NCI-H187 treated with DMSO at 0.1 percent for 48 hours (cell line): Measurements from ENCODE around the gene ADCY9.

Experiments used
- DNase-seq: peaks from one replicate; lab custom pipeline; 2025; lab: John Stamatoyannopoulos, UW

Gene ADCY9

DNA sequence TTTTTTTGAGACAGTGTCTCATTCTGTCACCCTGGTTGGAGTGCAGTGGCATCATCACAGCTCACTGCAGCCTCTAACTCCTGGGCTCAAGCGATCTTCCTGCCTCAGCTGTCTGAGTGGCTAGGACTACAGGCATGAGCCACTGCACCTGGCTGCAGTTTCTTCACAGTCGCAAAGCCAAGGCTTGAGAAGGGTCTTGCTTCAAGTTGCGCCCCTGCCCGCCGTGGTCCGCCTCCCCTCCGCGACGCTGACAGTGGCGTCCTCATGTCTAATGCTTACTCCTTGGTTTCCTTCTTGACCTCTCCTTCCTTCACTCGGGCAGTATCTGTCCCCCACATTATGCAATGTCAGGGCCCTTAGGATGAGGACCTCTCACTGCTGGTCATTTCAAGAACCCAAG, 112.7 kb downstream of the ADCY9 start:
- no peak for DNase-seq

DNA sequence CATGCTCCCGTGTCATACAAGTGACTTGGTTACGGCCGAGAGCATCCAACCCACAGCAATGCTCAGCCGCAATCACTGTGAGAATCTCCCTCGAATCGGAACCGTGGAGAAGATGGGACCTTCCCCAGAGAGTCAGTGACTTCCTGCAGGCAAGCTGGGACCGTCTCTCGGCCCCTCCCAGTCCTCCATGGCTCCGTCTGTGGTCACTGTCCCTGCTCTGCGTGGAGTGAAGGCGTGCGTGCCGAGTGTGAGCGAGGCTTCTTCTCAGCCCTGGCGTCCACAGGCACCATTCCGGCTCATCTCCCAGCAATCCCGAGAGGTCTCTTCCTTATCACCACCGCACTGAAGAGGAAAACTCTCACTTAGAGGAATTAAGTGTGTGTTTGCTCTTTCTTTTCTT, 113.1 kb downstream of the ADCY9 start:
- DNase-seq: no peak

DNA sequence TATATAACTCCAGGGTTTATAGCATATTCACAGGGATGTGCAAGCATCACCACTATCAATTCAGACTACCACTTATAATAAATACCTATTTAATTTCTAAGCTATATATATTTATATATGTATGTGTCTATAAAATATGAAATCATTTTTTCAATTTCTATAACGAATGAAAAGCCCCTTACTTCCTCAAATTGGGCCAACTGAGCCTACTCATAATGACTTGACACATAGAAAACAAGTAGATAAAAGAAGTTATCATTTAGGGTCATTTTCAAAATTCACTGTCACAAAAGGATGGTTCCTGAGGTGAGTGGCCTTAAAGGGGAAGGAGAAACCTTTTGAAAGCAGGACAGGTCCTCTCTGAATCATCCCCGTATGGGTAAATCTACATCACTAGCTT, 114.1 kb downstream of the ADCY9 start:
- no peak for DNase-seq

DNA sequence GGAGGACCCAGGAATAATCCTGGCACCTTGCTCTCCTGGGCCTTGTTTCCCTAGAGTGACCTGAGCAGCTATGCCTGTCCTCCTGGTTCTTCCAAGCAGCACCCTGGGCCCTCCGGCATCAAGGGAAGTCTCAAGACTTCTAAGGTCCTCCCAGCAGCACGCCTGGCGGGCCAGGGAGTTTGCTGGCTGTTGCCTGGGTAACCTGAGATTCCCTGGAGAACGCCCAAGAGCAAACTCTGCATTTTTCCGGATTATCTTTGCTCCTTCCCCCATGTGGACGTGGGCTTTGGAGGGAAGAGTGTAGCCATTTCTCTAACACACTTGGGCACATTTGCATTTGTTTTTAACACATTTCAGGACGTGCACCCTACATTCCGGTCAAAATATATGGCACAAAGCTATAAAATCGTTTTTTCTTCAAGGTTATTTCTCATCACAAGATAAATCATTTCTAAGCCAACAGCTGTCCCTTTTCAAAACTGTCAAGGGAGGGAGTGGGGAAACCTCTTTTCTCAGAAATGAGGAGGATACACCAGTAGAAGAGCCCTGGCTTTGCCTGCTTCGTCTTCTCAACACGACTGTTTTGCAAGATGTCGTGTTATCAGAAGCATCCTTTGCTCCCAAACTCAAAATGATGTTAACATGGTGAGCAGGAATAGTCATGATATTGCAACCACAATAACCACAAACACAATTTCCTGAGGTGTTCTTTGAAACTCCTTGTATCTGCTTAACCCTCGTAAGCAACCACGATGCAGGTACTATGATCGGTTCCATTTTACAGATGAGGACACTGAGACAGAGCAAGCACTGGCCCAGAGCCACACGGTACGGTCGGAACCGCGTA, 116.5 kb downstream of the ADCY9 start:
- no peak for DNase-seq

DNA sequence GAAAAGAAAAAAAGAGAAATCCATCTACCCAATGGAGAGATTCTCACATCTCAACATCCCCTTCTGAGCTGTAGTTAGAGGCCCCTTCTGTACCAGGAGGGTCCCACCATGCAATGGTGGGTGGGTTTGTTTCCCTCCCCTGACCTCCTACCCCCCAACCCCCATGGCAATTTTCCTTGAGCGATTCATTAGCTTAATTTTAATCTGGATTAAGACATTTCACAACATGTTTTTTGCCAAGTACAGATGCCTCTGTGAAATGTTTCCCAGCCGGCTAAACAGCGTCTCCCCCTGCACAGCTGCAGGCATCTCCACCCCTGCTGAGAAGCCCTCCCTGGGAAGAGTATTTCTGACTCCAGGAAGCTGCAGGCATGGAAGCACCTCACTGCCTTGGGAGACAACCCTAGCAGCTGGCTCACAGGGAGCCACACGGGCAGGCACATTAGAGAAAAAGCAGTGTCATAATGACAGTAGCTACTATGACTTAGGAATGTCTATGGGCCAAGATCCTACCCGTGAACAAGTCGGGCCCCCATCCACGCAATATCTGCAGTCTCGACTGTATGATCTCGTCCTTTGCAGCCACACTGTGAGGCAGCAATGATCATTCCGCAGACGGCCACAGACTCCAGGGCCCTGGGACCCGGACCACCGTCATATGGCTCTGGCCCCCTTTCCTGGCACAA, 117.3 kb downstream of the ADCY9 start:
- DNase-seq: no peak

DNA sequence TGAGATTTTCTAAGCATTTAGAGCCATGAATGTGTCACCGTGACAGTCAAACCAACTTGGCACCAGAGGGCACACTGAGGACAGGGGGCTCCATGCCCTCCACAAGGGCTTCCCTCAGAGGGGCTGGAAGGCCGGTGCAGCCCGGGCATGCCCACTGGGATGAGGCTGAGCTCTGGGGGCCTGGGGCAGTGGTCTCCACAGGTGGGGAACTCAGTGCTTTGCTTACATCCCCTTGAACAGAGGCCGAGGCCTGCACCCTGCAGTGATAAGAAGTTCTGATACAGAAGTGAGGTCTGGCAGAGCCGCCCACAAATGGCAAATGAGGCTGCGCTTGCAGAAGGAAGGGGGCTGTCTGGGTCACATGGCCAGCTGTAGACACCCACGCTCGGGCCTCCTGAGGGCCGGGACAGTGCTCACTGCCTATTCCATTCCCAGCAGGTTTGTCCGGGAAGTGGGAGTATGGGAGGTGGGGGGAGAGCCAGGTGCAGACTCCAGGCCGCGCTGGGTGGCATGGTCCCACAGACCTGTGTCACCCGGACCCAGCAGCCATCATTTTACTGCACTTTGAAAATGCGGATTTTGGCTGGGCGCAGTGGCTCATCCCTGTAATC, 118.9 kb downstream of the ADCY9 start:
- DNase-seq: no peak

DNA sequence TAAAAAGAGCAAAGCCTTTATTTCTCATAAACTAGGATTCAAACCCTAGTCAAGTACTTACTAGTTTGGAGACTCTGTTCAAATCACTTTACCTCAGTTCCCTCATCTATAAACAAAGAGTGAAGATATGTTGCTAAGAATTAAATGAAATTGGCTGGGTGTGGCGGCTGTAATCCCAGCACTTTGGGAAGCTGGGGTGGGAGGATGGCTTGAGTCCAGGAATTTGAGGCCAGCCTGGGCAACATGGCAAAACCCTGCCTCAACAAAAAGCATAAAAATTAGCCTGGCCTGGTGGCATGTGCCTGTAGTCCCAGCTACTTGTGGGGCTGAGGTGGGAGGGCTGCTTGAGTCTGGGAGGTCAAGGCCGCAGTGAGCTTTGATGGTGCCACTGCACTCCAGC, 121.2 kb downstream of the ADCY9 start:
- DNase-seq: no peak

DNA sequence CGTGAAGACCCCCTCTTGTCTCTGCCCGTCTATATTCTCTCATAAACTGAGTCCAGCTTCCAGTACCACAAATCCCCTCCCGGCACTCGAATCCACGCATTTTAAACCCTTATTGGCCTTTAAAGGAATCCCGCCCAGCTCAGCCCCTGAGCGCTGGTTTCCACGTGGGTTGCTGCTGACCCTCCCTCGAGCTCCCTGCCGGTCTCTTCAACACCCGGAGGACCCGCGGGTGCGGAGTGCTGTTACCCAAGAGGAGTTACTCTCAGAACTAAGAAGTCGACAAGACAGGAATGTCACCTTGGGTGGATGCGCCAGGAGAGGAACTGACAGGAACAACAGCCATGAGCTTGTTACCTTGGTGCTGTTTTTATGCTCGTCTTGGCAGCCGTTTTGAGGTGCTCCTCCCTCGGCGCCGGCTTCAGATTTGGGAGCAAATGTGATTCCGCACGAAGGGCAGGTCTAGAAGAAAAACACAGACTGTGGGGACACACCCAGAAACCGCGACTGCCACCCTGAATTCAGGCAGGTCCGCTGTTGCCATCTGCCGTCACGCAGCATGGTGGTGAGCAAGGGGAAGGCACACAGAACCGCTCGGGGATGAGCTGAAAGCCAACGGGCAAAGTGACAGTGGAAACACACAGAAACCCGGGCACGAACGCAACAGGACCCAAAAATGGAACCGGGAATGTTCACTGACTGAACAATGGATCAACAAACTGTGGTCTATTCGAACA, 123.0 kb downstream of the ADCY9 start:
- no peak for DNase-seq

DNA sequence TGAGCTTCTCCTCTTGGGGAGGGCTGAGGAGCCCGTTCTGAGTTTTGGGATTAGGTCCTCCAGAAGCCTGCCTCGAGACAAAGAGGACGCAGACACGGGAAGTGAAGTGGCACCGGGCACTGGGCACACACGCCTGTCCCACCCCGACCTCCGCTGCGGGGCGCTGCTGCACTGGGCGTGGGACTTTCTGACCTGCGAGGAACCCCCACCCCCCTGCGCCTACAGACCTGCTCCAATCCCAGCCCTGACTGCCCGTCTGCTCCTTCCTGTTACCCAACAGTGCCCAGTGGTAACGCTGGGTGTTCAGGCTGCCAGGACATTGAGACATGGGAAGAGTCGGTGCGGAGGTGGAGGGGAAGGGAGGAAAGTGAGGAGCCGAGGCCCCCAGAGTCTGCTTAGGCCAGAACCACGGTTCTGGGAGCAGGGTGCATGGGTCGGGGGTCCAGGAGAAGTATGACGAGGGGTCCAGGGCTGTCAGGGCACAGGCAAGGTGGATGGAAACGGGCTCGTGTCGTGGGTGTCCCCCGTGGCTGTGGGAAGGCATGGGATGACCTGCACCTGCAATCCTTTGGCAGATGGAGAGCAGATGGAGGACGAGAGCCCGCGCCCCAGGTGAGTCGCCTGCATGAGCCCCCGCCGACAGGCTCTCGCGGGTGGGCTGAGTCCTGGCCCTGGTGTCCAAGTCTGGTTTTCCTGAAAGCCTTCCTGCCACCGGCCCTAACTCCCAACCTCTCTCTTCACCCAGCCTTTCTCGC, 123.8 kb downstream of the ADCY9 start:
- DNase-seq: no peak

DNA sequence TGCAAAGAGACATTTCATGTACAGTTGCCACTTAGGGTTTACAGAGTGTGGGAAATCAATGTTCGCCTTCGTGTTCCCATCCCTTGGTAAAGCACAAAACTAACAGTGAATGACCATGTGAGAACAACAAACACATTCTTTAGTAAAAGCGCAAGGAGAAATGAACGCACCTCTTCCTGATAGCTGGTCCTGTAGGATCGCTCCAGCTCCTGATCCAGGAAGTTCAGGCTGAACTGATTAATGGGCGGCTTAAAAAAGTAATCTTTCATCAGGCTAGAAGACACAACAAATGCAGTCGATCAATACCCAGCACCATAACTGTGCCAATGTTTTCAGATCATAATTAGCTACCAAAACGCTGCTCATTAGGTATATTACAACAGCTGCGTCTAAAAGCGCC, 127.4 kb downstream of the ADCY9 start:
- DNase-seq: no peak

DNA sequence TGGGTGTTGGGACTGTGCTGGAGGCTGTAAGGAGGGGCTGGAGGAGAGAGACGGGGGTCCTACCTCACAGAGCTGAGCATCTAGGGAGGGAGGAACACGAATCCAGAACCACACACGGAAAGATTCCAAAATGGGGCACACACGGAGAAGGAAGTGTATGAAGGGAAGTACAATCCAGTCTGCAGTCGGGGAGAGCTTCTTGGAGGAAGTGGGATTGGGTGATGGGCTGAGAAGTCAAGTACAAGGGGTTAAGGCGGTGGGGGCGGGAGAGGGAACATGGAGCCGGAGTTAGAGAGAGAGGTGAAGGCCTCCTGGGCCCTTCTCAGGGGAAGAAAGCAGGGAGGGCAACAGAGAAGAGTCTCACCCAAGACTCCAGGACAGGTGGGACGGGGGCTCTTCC, 128.2 kb downstream of the ADCY9 start:
- DNase-seq: no peak

DNA sequence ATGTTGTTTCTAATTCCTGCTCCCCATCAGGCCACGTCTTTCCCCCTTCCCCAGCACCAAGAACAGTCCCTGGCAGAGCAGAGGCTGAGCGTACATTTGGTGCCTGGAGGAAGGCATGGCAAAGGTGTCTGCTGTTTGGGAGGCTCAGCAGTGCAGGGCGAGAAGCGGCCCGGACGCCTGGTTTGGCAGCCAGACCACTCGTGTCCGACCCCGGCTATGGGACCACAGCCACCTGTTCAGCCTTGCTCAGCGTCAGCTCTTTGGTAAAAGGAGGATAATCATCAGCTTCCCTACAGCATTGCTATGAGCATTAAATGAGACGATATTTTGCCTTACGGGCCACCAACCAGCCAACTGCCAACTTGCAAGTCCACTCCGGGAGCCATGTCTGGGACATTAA, 129.0 kb downstream of the ADCY9 start:
- no peak for DNase-seq

DNA sequence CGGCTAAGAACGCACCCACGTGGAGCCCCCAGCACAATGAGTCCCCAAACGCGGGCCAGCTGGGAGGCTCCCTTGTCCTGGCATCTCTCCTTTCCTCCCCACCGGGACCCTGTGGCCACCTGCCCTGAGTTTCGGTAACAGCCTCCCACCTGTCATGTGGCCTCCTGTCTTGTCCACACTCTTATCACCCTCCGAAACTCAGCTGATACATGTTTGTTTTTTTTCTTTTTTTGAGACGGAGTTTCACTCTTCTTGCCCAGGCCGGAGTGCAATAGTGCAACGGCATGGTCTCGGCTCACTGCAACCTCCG, 130.1 kb downstream of the ADCY9 start:
- DNase-seq: no peak

DNA sequence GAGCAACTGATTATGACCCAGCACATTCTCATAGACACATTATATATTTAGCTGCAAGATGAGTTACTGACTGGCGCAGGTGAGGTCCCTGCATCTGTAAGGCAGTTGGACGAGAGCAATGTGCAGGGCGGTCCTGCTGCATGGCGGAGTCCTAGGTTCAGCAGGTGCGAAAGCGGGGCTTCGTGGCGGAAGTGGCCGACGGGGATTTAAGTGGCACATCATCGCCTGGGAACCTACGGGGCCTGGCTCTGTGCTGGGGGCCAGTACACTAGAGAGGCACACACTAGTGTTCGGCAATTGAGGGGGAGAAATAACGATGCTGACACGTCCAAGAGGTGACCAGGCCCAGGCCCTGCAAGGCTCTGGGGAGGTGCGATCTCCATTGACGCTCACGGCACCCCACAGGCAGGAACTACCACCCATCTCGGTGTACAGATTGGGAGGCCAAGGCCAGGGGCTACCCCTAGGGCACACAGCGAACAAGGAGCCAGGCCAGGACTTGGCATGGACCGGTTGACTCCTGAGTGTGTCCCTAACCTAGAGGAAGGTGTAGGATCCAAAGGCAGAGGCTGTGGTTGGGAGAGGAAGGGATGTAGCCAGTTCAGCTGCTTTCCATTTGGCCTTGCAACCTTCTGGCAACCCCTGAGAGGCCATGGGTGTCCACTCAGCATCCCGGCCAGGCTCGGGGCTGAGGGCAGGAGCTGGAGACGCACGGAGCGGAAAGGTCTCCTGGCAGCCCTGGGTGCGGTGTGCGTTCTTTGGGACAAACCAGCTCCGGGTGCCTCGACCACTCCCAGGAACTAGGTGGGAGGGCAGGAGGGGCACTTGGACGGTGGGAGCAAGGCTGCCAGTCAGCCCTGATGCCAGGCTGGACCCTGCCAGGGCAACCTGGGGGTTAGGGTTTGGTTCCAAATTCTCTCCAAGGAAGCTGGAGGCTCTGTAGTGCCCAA, 131.9 kb downstream of the ADCY9 start:
- DNase-seq: no peak

DNA sequence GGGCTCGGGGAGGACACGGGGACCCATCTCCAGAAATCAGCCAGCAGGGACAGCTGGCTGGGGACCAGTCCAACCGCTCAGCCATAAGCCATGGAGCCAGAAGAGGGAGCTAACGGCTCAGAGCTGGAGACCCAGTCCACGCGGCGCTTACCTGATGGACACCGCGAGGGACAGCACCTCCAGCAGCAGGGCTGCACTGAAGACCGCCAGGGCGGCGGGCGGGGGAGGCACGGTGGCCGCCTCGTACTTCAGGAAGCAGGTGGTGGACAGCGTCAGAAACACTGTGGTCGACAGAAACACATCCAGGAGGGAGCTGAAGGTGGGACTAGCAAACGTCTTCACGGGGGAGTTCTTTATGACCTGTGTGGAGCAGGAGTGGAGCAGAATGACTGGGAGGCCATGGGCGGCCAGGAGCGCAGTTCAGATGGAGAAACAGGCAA, 133.1 kb downstream of the ADCY9 start:
- no peak for DNase-seq

DNA sequence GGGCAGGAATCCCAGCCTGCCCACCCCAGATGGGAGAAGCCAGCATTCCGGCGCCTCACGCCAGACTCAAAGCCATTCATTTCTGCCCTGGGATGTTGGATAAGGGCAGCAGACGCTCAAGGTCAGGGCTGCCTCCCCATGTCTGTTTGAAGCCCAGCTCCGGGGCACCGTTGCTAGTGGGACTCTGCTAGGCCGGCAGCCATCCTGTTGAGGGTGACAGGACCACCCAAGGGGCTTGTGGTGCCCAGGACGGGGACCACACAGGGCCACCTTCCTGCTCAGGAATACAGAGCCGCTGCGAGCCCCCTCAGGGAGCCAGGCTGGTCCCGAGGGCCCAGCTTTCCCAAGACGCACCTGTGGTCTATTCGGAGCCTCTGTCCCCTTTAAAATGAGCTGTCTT, 134.0 kb downstream of the ADCY9 start:
- no peak for DNase-seq

DNA sequence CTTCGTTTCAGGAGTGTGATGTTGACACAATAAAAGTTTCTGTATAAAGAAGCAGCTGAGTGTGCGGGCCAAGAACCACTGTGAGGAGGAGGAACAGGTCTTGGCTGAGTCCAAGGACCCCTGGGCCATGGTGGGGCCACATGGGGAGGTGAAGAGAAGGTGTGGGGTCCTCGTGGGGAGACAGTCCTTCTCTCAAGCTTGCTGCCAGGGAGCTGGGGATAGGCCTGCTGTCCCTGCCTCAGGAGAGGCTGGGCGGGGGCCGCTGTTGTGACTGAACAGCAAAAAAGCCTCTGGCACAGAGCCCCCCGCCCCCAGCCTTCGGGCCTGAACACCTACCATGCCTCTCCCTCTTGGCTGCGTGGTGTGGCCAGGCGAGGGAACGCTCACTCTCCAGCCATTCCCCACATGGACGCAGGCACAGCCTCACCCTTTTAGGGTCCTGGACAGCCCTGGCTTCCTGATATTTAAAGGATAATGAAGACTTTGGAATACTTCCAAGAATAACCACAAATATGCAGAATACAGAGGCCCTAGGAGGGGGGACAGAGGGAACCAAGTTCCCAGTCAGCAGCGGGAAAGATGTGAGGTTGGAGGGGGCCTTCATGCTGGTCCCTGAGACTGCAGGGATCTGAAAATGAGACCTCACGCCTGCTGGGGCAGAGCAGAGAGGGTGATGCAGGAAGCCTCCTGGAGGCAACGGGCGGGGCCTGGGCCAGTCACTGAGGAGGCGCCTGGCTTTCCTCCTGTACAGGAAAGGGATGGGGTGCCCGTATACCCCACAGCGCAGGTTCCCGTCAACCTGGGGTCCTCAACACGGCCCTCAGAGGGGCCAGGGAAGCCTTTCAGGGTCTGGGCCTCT, 135.8 kb downstream of the ADCY9 start:
- no peak for DNase-seq

DNA sequence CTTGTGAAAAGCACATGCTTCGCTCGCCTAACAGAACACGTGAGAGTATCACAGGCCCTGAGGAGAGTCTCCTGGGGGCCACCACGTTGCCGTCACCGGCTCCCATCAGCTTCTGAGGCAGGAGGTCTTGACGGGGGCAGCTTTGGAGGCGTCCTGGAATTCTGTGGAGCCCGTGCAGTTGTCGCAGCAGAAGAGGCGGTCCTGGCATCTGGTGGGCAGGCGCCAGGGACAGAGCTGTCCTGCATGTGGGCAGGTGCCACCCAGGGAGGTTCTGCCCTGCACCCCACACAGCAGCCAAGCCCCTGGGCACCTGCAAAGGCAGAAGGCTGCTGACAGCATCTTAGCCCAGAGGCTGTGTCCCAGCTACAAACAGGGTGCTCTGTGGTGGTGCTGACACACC, 136.7 kb downstream of the ADCY9 start:
- no peak for DNase-seq

DNA sequence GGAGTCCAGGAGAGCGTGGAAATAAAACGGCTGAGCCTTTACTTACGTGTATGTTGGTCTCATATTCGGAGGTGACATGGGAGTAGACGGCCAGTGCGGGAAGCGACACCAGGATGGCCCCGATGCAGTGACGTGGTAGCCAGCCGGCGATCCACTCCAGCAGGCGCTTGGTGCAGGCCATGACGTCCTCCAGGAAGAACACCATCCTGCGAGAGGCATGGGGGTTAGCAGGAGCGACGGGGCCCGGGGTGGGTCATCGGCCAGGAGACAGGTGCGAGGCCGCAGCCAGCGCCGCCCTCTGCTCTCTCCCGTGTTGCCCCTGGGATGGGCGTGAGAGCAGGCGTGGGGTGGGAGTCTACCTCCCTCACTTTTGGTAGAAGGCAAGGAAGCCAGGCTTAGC, 137.2 kb downstream of the ADCY9 start:
- DNase-seq: no peak

DNA sequence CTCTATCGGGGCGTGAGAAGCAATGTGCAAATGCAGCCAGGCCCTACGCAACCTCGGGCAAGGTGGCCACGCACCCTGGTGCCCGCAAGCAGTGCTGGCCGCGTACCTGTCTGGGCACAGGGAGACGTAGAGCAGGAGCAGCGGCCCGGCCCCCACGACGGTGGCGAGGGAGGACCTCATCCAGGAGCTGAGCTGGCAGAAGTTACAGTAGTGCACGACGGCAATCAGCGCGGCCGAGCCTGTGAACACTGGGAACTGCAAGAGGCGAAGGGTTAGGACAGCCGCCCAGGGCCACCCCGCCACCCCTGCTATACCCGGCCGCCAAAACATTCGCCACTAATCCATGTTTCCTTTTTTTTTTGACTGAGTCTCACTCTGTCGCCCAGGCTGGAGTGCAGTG, 138.9 kb downstream of the ADCY9 start:
- no peak for DNase-seq
